ENCODE data around the gene NOSTRIN.

GRCh38 chr2:168758970-168759820, 43.2 kb upstream of the NOSTRIN start:
- TF ChIP-seq EZH2 (IDR thresholded peaks at IDR 0.05; ENCODE audit: insufficient read depth, poor library complexity, severe bottlenecking) (no peak), EZH2phosphoT487 (IDR thresholded peaks at IDR 0.05; ENCODE audit: insufficient read depth, low read depth) (no peak)

Data from GM23248 (cell line).